Effector CD4-positive, alpha-beta T cell (primary cell): ENCODE results near the gene PPID.
"Not testable (repeated sequence)": the region's sequence is repeated elsewhere in the genome, so short reads cannot be mapped to it uniquely, and the experiment has no call there.

ENCODE experiments used
- DNase-seq: peaks from one replicate; pipeline ENCODE4 v3.0.0-alpha.2; 2020
- total RNA-seq: gene quantifications from one replicate; lab custom pipeline; 2026; lab: John Stamatoyannopoulos, UW

PPID gene
- total RNA-seq = 29.1 reads per million, percentile 55 among the genes with 10 or more reads in this experiment

DNA sequence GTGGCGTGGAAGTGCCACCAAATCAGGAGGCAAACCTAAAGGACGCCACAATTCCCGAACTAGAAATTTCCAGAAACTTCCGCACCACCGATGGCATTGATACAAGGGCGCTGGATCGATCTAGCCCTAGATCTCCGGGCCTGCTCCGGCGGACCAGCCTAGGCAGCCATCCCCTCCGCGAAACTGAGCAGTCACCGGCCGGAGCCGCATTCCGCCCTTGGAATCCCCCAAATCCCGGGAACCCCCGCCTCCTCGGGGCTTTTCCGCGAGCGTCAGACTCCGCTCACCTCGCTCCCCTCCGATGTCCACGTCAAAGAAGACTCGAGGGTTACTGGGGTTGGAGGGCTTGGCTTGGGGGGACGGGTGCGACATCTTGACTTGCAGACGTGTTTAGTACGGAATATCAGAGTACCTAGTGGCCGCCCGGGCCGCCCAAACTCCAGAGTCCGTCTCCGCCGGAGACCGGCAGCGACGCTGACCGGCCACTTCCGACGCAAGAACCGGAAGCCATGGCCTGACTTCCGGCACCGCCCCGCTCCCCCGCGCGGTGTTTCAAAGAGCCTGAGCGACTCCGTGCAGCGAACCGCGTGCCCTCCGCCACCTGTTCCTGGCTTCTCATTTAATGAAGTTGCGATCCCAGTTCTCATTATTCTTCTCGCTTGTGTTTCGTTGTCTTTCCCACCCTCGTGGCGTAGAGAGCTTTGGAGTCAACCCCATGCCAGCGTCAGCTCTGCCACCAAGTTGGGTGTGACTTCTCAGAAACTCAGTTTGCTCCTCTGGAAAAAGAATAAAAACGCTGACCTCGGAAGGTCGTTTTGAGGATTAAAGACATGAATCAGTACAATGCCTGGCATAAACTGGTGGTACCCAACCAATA is at the start of gene PPID:
TSS of gene PPID (minus strand) at position 480 of the 877 bp plus-strand sequence. CDS start at position 372, 108 bp downstream.
- DNase-seq = peak; percentile 69

DNA sequence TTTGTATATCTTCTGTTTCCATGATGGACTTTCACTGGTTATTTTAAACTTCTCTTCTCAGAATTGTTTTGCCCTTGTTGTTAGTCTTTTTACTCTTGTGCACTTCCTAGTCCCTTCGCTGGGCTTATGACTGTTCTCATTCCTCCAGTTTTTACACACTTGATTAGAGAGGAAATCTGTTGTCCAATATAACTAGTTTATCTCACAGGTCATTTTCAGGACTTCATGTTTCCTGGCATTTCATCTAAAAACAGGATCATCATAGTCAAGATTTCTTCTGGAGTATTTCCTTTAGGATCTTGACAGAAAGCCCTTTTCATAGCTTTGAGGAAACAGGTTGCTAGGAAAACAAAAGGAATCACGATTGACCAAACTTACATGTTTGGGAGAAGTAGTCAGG is 48.6 kb upstream of the PPID start:
- DNase-seq = no peak

DNA sequence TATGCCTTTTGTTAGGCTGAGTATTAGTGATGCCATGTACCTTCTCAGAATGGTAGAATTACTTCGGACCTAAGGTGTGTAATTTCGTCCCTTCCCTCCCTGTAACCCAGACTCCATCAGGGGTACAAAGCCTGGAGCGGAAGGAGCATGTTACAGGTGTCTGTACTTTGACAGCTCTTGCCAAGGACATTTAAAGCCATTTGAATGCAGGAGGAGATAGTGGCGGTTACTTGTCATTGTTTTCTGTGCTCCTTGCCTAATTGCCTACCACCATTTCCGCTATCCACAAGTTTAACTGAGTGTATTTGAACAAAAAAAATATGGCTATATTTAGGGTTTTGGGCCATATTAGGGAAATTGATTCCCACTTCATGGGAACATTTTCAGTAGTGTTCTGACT is 47.5 kb upstream of the PPID start:
- DNase-seq = no peak

DNA sequence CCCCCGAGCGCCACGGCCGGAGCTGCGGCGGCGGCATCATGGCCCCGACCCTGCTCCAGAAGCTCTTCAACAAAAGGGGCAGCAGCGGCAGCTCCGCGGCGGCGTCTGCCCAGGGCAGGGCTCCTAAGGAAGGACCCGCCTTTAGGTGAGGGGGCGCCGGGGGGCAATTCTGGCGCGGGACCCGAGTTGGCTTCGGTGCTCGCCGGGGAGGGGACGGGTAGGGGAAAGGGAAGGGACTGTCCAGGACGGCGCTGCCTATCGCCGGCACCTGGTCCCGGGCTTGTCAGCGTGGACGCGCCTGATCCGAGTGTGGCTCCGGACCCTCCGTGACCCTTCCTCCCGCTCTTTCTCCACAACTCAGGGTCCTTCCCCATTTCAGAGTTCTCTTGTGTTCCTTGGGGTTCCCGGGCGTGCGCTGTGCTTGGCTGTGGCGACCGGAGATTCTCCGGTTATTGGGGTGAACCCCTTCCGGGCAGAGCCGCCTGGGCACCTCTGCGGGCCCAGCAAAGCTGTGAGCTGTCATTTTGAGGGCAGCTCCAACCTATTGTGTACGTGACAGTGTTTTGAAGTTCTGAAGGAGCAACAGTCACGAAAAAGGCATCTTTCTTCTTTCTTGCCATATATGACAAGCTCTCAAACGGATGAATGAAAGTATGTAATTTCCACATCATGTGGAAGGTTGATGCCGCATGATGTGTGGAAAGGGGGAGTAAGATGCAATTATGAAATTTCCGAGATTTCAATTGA is 46.2 kb upstream of the PPID start:
- peak; percentile 22 for DNase-seq

DNA sequence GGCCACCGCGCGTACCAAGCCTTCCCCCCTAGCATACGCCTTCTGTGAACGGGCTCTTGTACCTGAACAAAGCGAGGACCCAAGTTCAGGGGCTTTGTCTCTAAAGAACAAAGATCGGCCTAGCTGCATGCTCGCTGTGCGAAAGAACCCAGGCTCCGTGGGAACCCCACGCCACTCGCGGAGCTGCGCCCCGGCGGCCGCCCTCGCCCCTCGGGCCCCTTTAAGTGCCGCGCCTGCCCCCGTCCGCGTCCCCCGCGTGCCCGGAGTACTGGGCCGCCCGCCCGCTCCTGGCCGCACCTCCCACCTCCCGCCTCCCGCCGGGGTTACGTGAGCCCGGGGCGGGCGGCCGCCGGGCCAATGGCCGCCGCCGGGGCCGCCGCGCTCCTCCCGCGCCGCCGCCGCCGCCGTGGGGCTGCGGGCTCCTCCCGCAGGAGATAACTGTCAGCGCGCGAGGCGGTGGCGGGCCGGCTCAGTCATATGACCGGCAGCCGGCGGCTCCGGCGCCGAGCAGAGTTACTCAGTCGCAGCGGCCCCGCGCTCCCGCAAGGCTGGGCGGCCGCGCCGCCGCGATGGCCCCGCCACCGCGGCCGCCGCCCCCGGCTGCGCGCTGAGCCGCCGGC is 45.5 kb upstream of the PPID start, which contains the start of gene FNIP2:
TSS of gene FNIP2 (plus strand) at position 472 of the 620 bp plus-strand sequence. CDS start 187 bp downstream, outside the sequence.
- DNase-seq = peak; percentile 65

GRCh38 chr4:158767451-158767850 is 44.3 kb upstream of the PPID start:
- DNase-seq = no peak

DNA sequence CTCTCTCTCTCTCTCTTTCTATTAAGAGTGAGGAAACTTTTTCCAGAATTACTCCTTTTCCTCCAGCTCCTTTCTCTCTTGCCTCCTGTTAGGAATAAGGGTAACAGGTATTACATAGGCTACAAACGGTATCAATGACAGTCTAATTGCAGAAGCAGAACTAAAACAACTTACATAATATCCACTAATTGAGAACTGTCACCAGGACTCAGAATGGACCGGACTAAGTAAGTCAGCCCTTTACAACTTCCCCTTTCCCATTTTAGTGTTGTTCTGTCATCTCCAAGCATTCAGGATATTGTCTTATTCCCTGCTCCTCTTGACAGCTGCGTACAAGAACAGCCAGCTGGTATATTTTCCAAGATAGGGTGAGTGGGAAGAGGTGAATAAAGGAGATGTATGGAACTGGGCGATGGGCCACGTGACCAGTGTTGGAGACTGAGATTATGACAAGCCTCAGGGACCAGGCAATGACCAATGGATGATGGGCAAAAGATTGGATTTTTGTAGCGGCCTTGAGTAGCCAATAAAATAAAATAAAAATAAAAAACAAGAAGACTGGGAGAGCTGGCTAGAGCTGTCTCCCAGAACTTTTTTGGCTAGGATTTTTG is 43.3 kb upstream of the PPID start:
- DNase-seq = no peak

DNA sequence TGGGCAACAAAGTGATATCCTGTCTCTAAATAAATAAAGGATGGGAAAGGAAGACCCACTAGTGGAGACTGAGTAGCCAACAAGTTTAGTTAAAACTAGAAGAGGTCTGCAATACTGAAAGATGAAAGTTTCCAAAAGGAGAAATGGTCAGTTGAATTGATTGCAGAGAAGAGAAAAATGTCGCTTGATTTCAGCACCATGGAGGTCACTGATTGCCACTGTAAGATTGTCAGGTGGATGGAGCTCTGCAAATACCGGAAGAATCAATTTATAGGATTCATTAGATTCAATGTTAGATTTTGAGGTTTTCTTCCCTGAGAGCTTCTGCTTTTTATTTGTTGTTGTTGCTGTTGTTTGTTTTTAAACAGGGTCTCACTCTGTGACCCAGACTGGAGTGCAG is 40.3 kb upstream of the PPID start:
- DNase-seq = no peak

DNA sequence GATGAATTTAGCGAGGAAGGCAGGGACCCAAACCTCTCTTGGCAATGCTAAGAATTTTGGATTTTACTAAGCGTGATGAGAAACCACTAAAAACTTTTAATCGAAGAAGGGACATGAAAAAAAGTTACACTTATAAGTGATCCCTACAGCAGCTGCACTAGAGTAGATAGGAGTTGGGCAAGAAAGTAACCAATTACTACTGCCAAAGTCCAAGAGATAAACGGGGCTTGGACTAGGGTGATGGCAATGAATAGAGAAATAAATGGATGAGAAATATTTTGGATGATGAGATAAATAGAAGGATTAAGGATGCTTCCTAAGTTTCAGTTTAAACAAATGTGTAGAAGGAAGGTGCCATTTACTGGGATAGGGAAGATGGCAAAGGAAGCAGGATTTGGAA is 39.4 kb upstream of the PPID start:
- DNase-seq = no peak

DNA sequence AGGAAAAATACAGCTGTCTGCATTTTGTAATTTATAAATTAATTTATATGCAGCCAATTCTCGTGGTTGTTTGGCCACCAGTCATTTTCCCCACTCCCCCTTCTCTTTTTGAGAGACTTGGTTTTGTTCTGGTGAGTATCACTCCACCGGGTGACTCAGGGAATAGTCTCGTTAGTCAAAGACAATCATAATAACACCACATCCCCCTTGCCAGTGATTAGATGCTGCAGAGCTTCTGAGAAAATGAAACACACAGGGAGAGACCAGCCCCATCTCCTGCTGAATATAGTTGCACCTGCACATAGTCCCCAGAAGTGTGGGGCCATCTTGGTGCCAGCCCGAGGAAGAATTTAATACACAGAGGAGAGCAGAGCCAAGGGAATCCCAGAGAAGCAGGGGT is 37.7 kb upstream of the PPID start:
- DNase-seq = no peak

DNA sequence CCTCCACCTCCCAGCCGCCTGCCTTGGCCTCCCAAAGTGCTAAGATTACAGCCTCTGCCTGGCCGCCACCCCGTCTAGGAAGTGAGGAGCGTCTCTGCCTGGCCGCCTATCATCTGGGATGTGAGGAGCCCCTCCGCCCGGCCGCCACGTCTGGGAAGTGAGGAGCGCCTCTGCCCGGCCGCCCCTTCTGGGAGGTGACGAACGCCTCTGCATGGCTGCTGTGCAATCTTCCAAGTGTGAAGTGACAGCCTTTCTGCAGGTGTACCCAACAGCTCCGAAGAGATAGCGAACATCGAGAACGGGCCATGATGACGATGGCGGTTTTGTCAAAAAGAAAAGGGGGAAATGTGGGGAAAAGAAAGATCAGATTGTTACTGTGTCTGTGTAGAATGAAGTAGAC is 36.3 kb upstream of the PPID start:
- DNase-seq = not testable (repeated sequence)

GRCh38 chr4:158758703-158759102 is 35.5 kb upstream of the PPID start:
- no peak for DNase-seq

- DNase-seq = no peak
These were observed 34.9 kb upstream of the PPID start for GRCh38 chr4:158758142-158758541.

GRCh38 chr4:158756588-158756987 is 33.4 kb upstream of the PPID start:
- no peak for DNase-seq

- DNase-seq = not testable (repeated sequence)
These were observed 32.6 kb upstream of the PPID start for GRCh38 chr4:158755819-158756218.

- DNase-seq = no peak
These were observed 31.4 kb upstream of the PPID start for GRCh38 chr4:158754385-158755180.

DNA sequence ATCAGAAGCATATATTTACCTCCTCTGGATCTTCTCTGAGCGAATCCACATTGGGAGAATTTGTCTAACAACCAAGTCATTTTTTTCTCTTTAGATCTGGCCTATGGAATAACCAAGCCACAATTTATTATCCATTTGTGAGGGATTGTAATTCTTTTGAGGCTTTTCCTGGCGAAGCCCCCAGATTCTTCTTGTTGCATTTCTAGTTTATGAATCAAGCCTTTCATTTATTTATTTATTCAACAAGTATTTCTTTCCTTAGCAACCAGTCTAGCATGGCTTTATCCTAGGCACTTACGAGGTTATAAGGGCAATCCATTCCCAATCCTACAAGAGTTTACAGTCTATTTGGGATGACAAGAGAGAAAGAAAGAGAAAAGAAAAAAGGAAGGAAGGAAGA is 27.2 kb upstream of the PPID start:
- DNase-seq = no peak

DNA sequence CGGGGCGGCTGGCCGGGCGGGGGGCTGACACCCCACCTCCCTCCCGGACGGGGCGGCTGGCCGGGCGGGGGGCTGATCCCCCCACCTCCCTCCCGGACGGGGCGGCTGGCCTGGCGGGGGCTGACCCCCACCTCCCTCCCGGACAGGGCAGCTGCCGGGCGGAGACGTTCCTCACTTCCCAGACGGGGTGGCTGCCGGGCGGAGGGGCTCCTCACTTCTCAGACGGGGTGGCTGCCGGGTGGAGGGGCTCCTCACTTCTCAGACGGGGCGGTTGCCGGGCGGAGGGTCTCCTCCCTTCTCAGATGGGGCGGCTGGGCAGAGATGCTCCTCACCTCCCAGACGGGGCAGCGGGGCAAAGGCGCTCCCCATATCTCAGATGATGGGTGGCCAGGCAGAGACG is 23.3 kb upstream of the PPID start:
- DNase-seq = not testable (repeated sequence)

GRCh38 chr4:158741326-158742021 is 18.3 kb upstream of the PPID start:
- no peak for DNase-seq

DNA sequence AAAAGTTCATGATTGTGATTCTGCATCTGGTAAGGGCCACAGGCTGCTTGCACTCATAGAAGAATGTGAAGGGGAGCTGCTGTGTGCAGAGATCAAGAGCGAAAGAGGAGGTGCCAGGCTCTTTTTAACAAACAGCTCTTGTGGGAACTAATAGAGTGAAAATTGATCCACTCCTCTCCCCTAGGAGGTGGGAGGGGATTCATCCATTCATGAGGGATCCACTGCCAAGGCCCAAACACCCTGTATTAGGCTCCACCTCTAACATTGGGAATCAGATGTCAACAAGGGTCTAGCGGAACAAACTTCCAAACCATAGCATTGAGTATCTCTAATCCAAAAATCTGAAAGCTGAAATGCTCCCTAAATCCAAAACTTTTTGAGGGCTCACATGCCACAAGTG is 16.4 kb upstream of the PPID start:
- DNase-seq = no peak

DNA sequence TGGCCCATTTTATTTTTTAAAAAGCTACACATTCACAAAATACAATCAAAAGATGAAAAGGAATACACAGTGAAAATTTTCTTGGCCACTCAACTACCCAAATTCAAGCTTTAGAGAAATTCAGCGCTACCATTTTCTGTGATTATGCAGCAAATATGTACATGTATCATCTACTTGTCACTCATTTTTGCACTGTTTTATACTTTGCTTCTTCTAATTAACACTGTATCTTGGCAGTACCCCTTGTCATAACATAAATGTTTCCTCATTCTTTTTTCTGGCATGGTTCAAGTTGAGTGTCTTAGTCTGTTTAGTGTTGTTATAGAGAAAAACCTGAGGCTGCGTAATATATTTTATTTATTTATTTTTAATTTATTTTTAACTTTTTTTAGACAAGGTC is 15.7 kb upstream of the PPID start:
- no peak for DNase-seq
